HepG2 (cell line): ENCODE measurements around the gene TMTC3. TPM values are rescaled to one million over a fixed set of nuclear protein-coding genes. Genes with fewer than 3 reads are reported as not detected.
A peak's percentile ranks its signal among the peaks of the same experiment; 100 is the strongest.

Experiments
- ATAC-seq: fragments of 200-7000 bp; cut with Tn5 transposase; 3 replicates; pipeline ENCODE4 v1.9.1; 2020; ENCODE audit warnings: mild to moderate bottlenecking, moderate library complexity
- BruUV-seq: library from RNA; stranded (reverse); fragments of 400-500 nt; replicated peaks from 2 replicates; lab custom pipeline; 2021; lab: Mats Ljungman, UMichigan
- CTCF ChIA-PET: fragments of 300-600 bp; formaldehyde crosslinking; extraction: SDS; loops from one replicate; lab custom pipeline; 2021; ENCODE audit warnings: low total read pairs, inconsistent platforms, low intra/inter-chr PET ratio; lab: Yijun Ruan, JAX
- POLR2A ChIA-PET: fragments of 350-600 bp; sonication (Branson Sonifier 250); formaldehyde crosslinking; loops from one replicate; lab custom pipeline; 2020; ENCODE audit warnings: antibody characterized with exemption, inconsistent platforms; lab: Yijun Ruan, JAX
- DNase-seq: peaks from one replicate; pipeline ENCODE4 v3.0.0-alpha.2; 2015; ENCODE audit warnings: low spot score
- FAIRE-seq: peaks from 3 replicates; lab custom pipeline; 2011; peaks lifted over from hg19 to GRCh38; lab: Jason Lieb, UNC
- H2AFZ ChIP-seq: one replicate; pipeline ENCODE4 v1.6.1; 2011; ENCODE audit warnings: low read length, inconsistent platforms
- H3K27ac ChIP-seq: fragments of 300-600 bp; 3 replicates; pipeline ENCODE4 v1.8.0; 2011; ENCODE audit warnings: mixed run types, mild to moderate bottlenecking, mixed read lengths, low read length, inconsistent platforms; ENCODE audit not compliant: insufficient read depth; ENCODE audit errors: extremely low read length
- H3K27me3 ChIP-seq, 2 experiments: fragments of 200-600 bp in 1 of 2; 2 replicates in 1 of 2; 3 replicates in 1 of 2; pipeline versions ENCODE4 v1.6.0 to v1.8.0; 2011; ENCODE audit warnings: low read length in 2 of 2, mild to moderate bottlenecking in 2 of 2, moderate library complexity in 2 of 2, inconsistent platforms in 1 of 2; ENCODE audit not compliant: insufficient read depth in 2 of 2, control insufficient read depth in 1 of 2
- H3K36me3 ChIP-seq, 2 experiments: fragments of 200-600 bp in 1 of 2; replicated peaks in 1 of 2; 2 replicates in 1 of 2; 3 replicates in 1 of 2; pipeline versions ENCODE4 v1.5.1 to v1.8.0; 2011; ENCODE audit warnings: low read length in 2 of 2, inconsistent platforms in 1 of 2; ENCODE audit not compliant: insufficient read depth in 2 of 2, control insufficient read depth in 1 of 2
- H3K4me1 ChIP-seq: 2 replicates; pipeline ENCODE4 v1.5.1; 2012; ENCODE audit warnings: low read length, inconsistent platforms; ENCODE audit not compliant: insufficient read depth
- H3K4me2 ChIP-seq: 2 replicates; pipeline ENCODE4 v1.6.0; 2011; ENCODE audit warnings: low read depth, low read length, inconsistent platforms
- H3K4me3 ChIP-seq, 3 experiments: fragments of 200-600 bp in 1 of 3; sonication (generic), shearing (Covaris generic) in 1 of 3; replicated peaks in 1 of 3; 2 replicates each; pipeline ENCODE4 v1.5.1; 2011 to 2016; ENCODE audit warnings: low read length in 3 of 3, inconsistent platforms in 2 of 3, low read depth in 2 of 3, mild to moderate bottlenecking in 2 of 3, control low read depth in 1 of 3, mixed read lengths in 1 of 3; ENCODE audit not compliant: insufficient read depth in 1 of 3
- H3K79me2 ChIP-seq: one replicate; pipeline ENCODE4 v1.6.1; 2011; ENCODE audit warnings: low read length, inconsistent platforms; ENCODE audit not compliant: insufficient read depth
- H3K9ac ChIP-seq: 2 replicates; pipeline ENCODE4 v1.6.0; 2011; ENCODE audit warnings: mild to moderate bottlenecking, low read depth, low read length, inconsistent platforms; ENCODE audit not compliant: insufficient read depth
- H3K9me3 ChIP-seq: 2 replicates; pipeline ENCODE4 v1.5.1; 2012; ENCODE audit warnings: mild to moderate bottlenecking, low read length
- H4K20me1 ChIP-seq: 2 replicates; pipeline ENCODE4 v1.6.0; 2011; ENCODE audit warnings: inconsistent platforms, mild to moderate bottlenecking, low read length, moderate library complexity; ENCODE audit not compliant: insufficient read depth
- ARID3A ChIP-seq: IDR thresholded peaks from 2 replicates; pipeline ENCODE4 v1.6.1; 2012; ENCODE audit warnings: low read depth, low read length, improper control_type of control experiment
- CREB3 ChIP-seq: sonication (generic); formaldehyde crosslinking; IDR thresholded peaks from 2 replicates; pipeline ENCODE4 v1.5.0; 2020; ENCODE audit warnings: missing genetic modification reagents
- CTCF ChIP-seq: sonication (generic); formaldehyde crosslinking; IDR thresholded peaks from 2 replicates; pipeline ENCODE4 v1.5.0; 2020; ENCODE audit warnings: mild to moderate bottlenecking, missing genetic modification reagents, moderate library complexity
- DNMT3B ChIP-seq: conservative IDR thresholded peaks from 2 replicates; pipeline ENCODE4 v1.6.1; 2016; ENCODE audit warnings: missing biosample characterization, control low read depth
- FOXO1 ChIP-seq: sonication (generic); formaldehyde crosslinking; IDR thresholded peaks from 2 replicates; pipeline ENCODE4 v1.4.0; 2020; ENCODE audit warnings: missing genetic modification reagents
- GATAD1 ChIP-seq: IDR thresholded peaks from 2 replicates; pipeline ENCODE4 v1.6.1; 2016; ENCODE audit warnings: missing genetic modification reagents, missing compliant biosample characterization
- HIVEP1 ChIP-seq: sonication (generic); formaldehyde crosslinking; IDR thresholded peaks from 2 replicates; pipeline ENCODE4 v1.4.0; 2020; ENCODE audit warnings: mild to moderate bottlenecking, missing genetic modification reagents
- SMC3 ChIP-seq: IDR thresholded peaks from 2 replicates; pipeline ENCODE4 v1.6.1; 2011; ENCODE audit warnings: low read length, improper control_type of control experiment
- STAG1 ChIP-seq: sonication (generic); formaldehyde crosslinking; IDR thresholded peaks from 2 replicates; pipeline ENCODE4 v1.4.0; 2020; ENCODE audit warnings: missing genetic modification reagents
- ZBTB7A ChIP-seq: sonication (generic); formaldehyde crosslinking; IDR thresholded peaks from 2 replicates; pipeline ENCODE4 v1.8.0; 2022; ENCODE audit warnings: mild to moderate bottlenecking, missing genetic modification reagents
- WGBS: methylation state at CpG from one replicate; pipeline ENCODE4 v1.1.6; 2017; ENCODE audit warnings: low lambda C conversion rate; 5-methylcytosine and 5-hydroxymethylcytosine counted together
- in situ Hi-C: cut with HindIII; loops from 2 replicates; pipeline ENCODE4 v1.10.0; 2017; ENCODE audit warnings: low pct_unique_long_range_greater_than_20kb; ENCODE audit not compliant: extremely low pct_ligation_motif_present
- intact Hi-C: fragments of 100-400 bp; cut with micrococcal nuclease; formaldehyde crosslinking; loops from one replicate; pipeline ENCODE4 v1.10.0; 2022; ENCODE audit not compliant: unreplicated experiment
- polyA plus RNA-seq, 8 experiments: library from polyadenylated mRNA; depleted of rRNA in 3 of 8; stranded (reverse) in 7 of 8; unstranded in 1 of 8; fragments of >200 nt; fragmentation: Illumina TruSeq in 4 of 8; extraction: Trizol in 4 of 8; gene quantifications; 2 replicates each; pipeline versions ENCODE4 v1.2.1 to v1.2.3, GENCODE V29; 2011 to 2016; ENCODE audit warnings: low read depth in 4 of 8, missing spikeins in 1 of 8, mixed read lengths in 1 of 8; ENCODE audit not compliant: insufficient read depth in 1 of 8
- total RNA-seq, 5 experiments: library from RNA; depleted of rRNA; stranded (reverse); fragments of >200 nt; fragmentation: Illumina TruSeq; extraction: Trizol; gene quantifications; 2 replicates each; pipeline ENCODE4 v1.2.3, GENCODE V29; 2016; ENCODE audit warnings: low read depth in 1 of 5

The TMTC3 gene
- total and polyA plus RNA-seq, 2 of the 13 experiments (the other 11 are each of a cell fraction or from before 2014, with no cell fraction given), result 6.3 to 22.5 TPM

GRCh38 chr12:88111074-88111652 is 30.9 kb upstream of the TMTC3 start:
- Histone ChIP-seq H4K20me1 (no peaks in the 10 kb centered on the region), H2AFZ (no peak overlapping the region), H3K36me3 (peaks cover 0 to 15% of the 10 kb centered on the region in 2 experiments; a peak in 2 of 5 replicates), H3K27ac (no peak overlapping the region), H3K9ac (no peak overlapping the region), H3K79me2 (no peaks in the 10 kb centered on the region), H3K4me2 (no peak overlapping the region), H3K4me1 (peaks cover 7% of the 10 kb centered on the region), H3K27me3 (no peaks in the 10 kb centered on the region), H3K9me3 (no peaks in the 10 kb centered on the region), H3K4me3 (no peak overlapping the region)
- FAIRE-seq (no peak), DNase-seq (peak; percentile 24), ATAC-seq (no peak)
- POLR2A ChIA-PET, result no interaction called here
- 81% methylated on average over 1 of the region's 1 CpG for WGBS
- CTCF ChIA-PET, result interaction anchor here (1.9 kb wide), 1 partner anchor 282 kb away, joined by 10 read pairs; no protein-coding TSS in a partner anchor
- BruUV-seq, result no TSS peak
- in situ Hi-C loops (no loop called here), intact Hi-C loops (loop anchor here (1.0 to 5.0 kb wide), 2 partner anchors 282 to 881 kb away; no protein-coding TSS in a partner anchor)
- TF ChIP-seq CREB3 (CRISPR knock-in tag) (no peak), STAG1 (peak; percentile 68), ZBTB7A (CRISPR knock-in tag) (no peak), ARID3A (peak; percentile 60; the same call in 1 of the 2 replicates), DNMT3B (CRISPR knock-in tag) (no peak), HIVEP1 (CRISPR knock-in tag) (no peak), GATAD1 (no peak), SMC3 (peak; percentile 25; the same call in 1 of the 2 replicates), CTCF (CRISPR knock-in tag) (peak; percentile 46), FOXO1 (CRISPR knock-in tag) (no peak)
